HepG2 (cell line): ENCODE results near the gene PSMA2. TPM values are rescaled to one million over a fixed set of nuclear protein-coding genes. Genes with fewer than 3 reads are reported as not detected.

ENCODE experiments used
- ATAC-seq: fragments of 200-7000 bp; cut with Tn5 transposase; 3 replicates; pipeline ENCODE4 v1.9.1; 2020; ENCODE audit warnings: mild to moderate bottlenecking, moderate library complexity
- BruUV-seq: library from RNA; stranded (reverse); fragments of 400-500 nt; replicated peaks from 2 replicates; lab custom pipeline; 2021; lab: Mats Ljungman, UMichigan
- CTCF ChIA-PET: fragments of 300-600 bp; formaldehyde crosslinking; extraction: SDS; loops from one replicate; lab custom pipeline; 2021; ENCODE audit warnings: low total read pairs, inconsistent platforms, low intra/inter-chr PET ratio; lab: Yijun Ruan, JAX
- POLR2A ChIA-PET: fragments of 350-600 bp; sonication (Branson Sonifier 250); formaldehyde crosslinking; loops from one replicate; lab custom pipeline; 2020; ENCODE audit warnings: antibody characterized with exemption, inconsistent platforms; lab: Yijun Ruan, JAX
- DNase-seq: peaks from one replicate; pipeline ENCODE4 v3.0.0-alpha.2; 2015; ENCODE audit warnings: low spot score
- FAIRE-seq: peaks from 3 replicates; lab custom pipeline; 2011; peaks lifted over from hg19 to GRCh38; lab: Jason Lieb, UNC
- H2AFZ ChIP-seq: one replicate; pipeline ENCODE4 v1.6.1; 2011; ENCODE audit warnings: low read length, inconsistent platforms
- H3K27ac ChIP-seq: fragments of 300-600 bp; 3 replicates; pipeline ENCODE4 v1.8.0; 2011; ENCODE audit warnings: mixed run types, mild to moderate bottlenecking, mixed read lengths, low read length, inconsistent platforms; ENCODE audit not compliant: insufficient read depth; ENCODE audit errors: extremely low read length
- H3K27me3 ChIP-seq, 2 experiments: fragments of 200-600 bp in 1 of 2; 2 replicates in 1 of 2; 3 replicates in 1 of 2; pipeline versions ENCODE4 v1.6.0 to v1.8.0; 2011; ENCODE audit warnings: low read length in 2 of 2, mild to moderate bottlenecking in 2 of 2, moderate library complexity in 2 of 2, inconsistent platforms in 1 of 2; ENCODE audit not compliant: insufficient read depth in 2 of 2, control insufficient read depth in 1 of 2
- H3K36me3 ChIP-seq, 2 experiments: fragments of 200-600 bp in 1 of 2; replicated peaks in 1 of 2; 2 replicates in 1 of 2; 3 replicates in 1 of 2; pipeline versions ENCODE4 v1.5.1 to v1.8.0; 2011; ENCODE audit warnings: low read length in 2 of 2, inconsistent platforms in 1 of 2; ENCODE audit not compliant: insufficient read depth in 2 of 2, control insufficient read depth in 1 of 2
- H3K4me1 ChIP-seq: 2 replicates; pipeline ENCODE4 v1.5.1; 2012; ENCODE audit warnings: low read length, inconsistent platforms; ENCODE audit not compliant: insufficient read depth
- H3K4me2 ChIP-seq: 2 replicates; pipeline ENCODE4 v1.6.0; 2011; ENCODE audit warnings: low read depth, low read length, inconsistent platforms
- H3K4me3 ChIP-seq, 3 experiments: fragments of 200-600 bp in 1 of 3; sonication (generic), shearing (Covaris generic) in 1 of 3; replicated peaks in 1 of 3; 2 replicates each; pipeline ENCODE4 v1.5.1; 2011 to 2016; ENCODE audit warnings: low read length in 3 of 3, inconsistent platforms in 2 of 3, low read depth in 2 of 3, mild to moderate bottlenecking in 2 of 3, control low read depth in 1 of 3, mixed read lengths in 1 of 3; ENCODE audit not compliant: insufficient read depth in 1 of 3
- H3K79me2 ChIP-seq: one replicate; pipeline ENCODE4 v1.6.1; 2011; ENCODE audit warnings: low read length, inconsistent platforms; ENCODE audit not compliant: insufficient read depth
- H3K9ac ChIP-seq: 2 replicates; pipeline ENCODE4 v1.6.0; 2011; ENCODE audit warnings: mild to moderate bottlenecking, low read depth, low read length, inconsistent platforms; ENCODE audit not compliant: insufficient read depth
- H3K9me3 ChIP-seq: 2 replicates; pipeline ENCODE4 v1.5.1; 2012; ENCODE audit warnings: mild to moderate bottlenecking, low read length
- H4K20me1 ChIP-seq: 2 replicates; pipeline ENCODE4 v1.6.0; 2011; ENCODE audit warnings: inconsistent platforms, mild to moderate bottlenecking, low read length, moderate library complexity; ENCODE audit not compliant: insufficient read depth
- ETV5 ChIP-seq: IDR thresholded peaks from 2 replicates; pipeline ENCODE4 v1.6.1; 2018; ENCODE audit warnings: missing biosample characterization, missing genetic modification reagents, inconsistent platforms, borderline replicate concordance
- FOXA1 ChIP-seq, 2 experiments: fragments of 450-650 bp in 1 of 2; sonication (generic) in 1 of 2; formaldehyde crosslinking in 1 of 2; IDR thresholded peaks; 2 replicates each; pipeline versions ENCODE4 v1.4.0 to v1.6.1; 2016 to 2020; ENCODE audit warnings: missing genetic modification reagents in 1 of 2
- GABPB1 ChIP-seq: IDR thresholded peaks from 2 replicates; pipeline ENCODE4 v1.6.1; 2016; ENCODE audit warnings: mild to moderate bottlenecking, missing genetic modification reagents, moderate library complexity, missing compliant biosample characterization
- HNRNPK ChIP-seq: fragments of 200-400 bp; formaldehyde crosslinking; IDR thresholded peaks from 2 replicates; pipeline ENCODE4 v1.6.1; 2018; ENCODE audit warnings: low read length, low read depth, moderate library complexity, mild to moderate bottlenecking; ENCODE audit not compliant: poor library complexity, severe bottlenecking
- JUN ChIP-seq: sonication (generic); formaldehyde crosslinking; IDR thresholded peaks from 2 replicates; pipeline ENCODE4 v1.4.0; 2020; ENCODE audit warnings: mild to moderate bottlenecking, missing genetic modification reagents
- PCBP1 ChIP-seq: fragments of 200-400 bp; formaldehyde crosslinking; IDR thresholded peaks from 2 replicates; pipeline ENCODE4 v1.6.1; 2017; ENCODE audit warnings: mild to moderate bottlenecking, low read depth, low read length, borderline replicate concordance
- PHF8 ChIP-seq: sonication (generic); formaldehyde crosslinking; IDR thresholded peaks from 2 replicates; pipeline ENCODE4 v1.5.0; 2020; ENCODE audit warnings: missing genetic modification reagents
- TGIF2 ChIP-seq: IDR thresholded peaks from 2 replicates; pipeline ENCODE4 v1.6.1; 2016; ENCODE audit warnings: control low read depth, missing compliant biosample characterization
- ZBTB38 ChIP-seq: sonication (generic); formaldehyde crosslinking; IDR thresholded peaks from 2 replicates; pipeline ENCODE4 v1.5.1; 2020; ENCODE audit warnings: mild to moderate bottlenecking, missing genetic modification reagents
- ZNF138 ChIP-seq: sonication (generic); formaldehyde crosslinking; IDR thresholded peaks from 2 replicates; pipeline ENCODE4 v1.5.0; 2020; ENCODE audit warnings: mild to moderate bottlenecking, low read depth, missing genetic modification reagents
- ZNF329 ChIP-seq: sonication (generic); formaldehyde crosslinking; IDR thresholded peaks from 2 replicates; pipeline ENCODE4 v1.9.0; 2021; ENCODE audit warnings: low read depth, mild to moderate bottlenecking, missing genetic modification reagents
- ZNF446 ChIP-seq: sonication (generic); formaldehyde crosslinking; IDR thresholded peaks from 2 replicates; pipeline ENCODE4 v1.5.0; 2020; ENCODE audit warnings: mild to moderate bottlenecking, missing genetic modification reagents
- ZNF569 ChIP-seq: sonication (generic); formaldehyde crosslinking; IDR thresholded peaks from 2 replicates; pipeline ENCODE4 v1.5.0; 2020; ENCODE audit warnings: mild to moderate bottlenecking, missing genetic modification reagents, moderate library complexity, borderline replicate concordance
- ZNF703 ChIP-seq: sonication (generic); formaldehyde crosslinking; IDR thresholded peaks from 2 replicates; pipeline ENCODE4 v1.5.1; 2020; ENCODE audit warnings: missing genetic modification reagents, mild to moderate bottlenecking, moderate library complexity, borderline replicate concordance
- WGBS: methylation state at CpG from one replicate; pipeline ENCODE4 v1.1.6; 2017; ENCODE audit warnings: low lambda C conversion rate; 5-methylcytosine and 5-hydroxymethylcytosine counted together
- in situ Hi-C: cut with HindIII; loops from 2 replicates; pipeline ENCODE4 v1.10.0; 2017; ENCODE audit warnings: low pct_unique_long_range_greater_than_20kb; ENCODE audit not compliant: extremely low pct_ligation_motif_present
- intact Hi-C: fragments of 100-400 bp; cut with micrococcal nuclease; formaldehyde crosslinking; loops from one replicate; pipeline ENCODE4 v1.10.0; 2022; ENCODE audit not compliant: unreplicated experiment
- polyA plus RNA-seq, 8 experiments: library from polyadenylated mRNA; depleted of rRNA in 3 of 8; stranded (reverse) in 7 of 8; unstranded in 1 of 8; fragments of >200 nt; fragmentation: Illumina TruSeq in 4 of 8; extraction: Trizol in 4 of 8; gene quantifications; 2 replicates each; pipeline versions ENCODE4 v1.2.1 to v1.2.3, GENCODE V29; 2011 to 2016; ENCODE audit warnings: low read depth in 4 of 8, missing spikeins in 1 of 8, mixed read lengths in 1 of 8; ENCODE audit not compliant: insufficient read depth in 1 of 8
- total RNA-seq, 5 experiments: library from RNA; depleted of rRNA; stranded (reverse); fragments of >200 nt; fragmentation: Illumina TruSeq; extraction: Trizol; gene quantifications; 2 replicates each; pipeline ENCODE4 v1.2.3, GENCODE V29; 2016; ENCODE audit warnings: low read depth in 1 of 5
- TF ChIP-seq, protein P1 (sequence below): sonication (generic); formaldehyde crosslinking; IDR thresholded peaks from 2 replicates; pipeline ENCODE4 v1.8.1; 2023; ENCODE audit warnings: mild to moderate bottlenecking, inconsistent platforms, moderate library complexity, missing genetic modification reagents, borderline replicate concordance
- TF ChIP-seq, protein P2 (sequence below): sonication (generic); formaldehyde crosslinking; IDR thresholded peaks from 2 replicates; pipeline ENCODE4 v1.8.0; 2022; ENCODE audit warnings: mild to moderate bottlenecking, missing genetic modification reagents, moderate library complexity
- TF ChIP-seq, protein P3 (sequence below): sonication (generic); formaldehyde crosslinking; IDR thresholded peaks from 2 replicates; pipeline ENCODE4 v1.4.0; 2020; ENCODE audit warnings: missing genetic modification reagents, borderline replicate concordance
- TF ChIP-seq, protein P4 (sequence below): IDR thresholded peaks from 2 replicates; pipeline ENCODE4 v1.6.1; 2016; ENCODE audit warnings: missing compliant biosample characterization, missing genetic modification reagents, borderline replicate concordance

Gene PSMA2
- total and polyA plus RNA-seq, 2 of the 13 experiments (the other 11 are each of a cell fraction or from before 2014, with no cell fraction given), result 125 to 266 TPM

DNA sequence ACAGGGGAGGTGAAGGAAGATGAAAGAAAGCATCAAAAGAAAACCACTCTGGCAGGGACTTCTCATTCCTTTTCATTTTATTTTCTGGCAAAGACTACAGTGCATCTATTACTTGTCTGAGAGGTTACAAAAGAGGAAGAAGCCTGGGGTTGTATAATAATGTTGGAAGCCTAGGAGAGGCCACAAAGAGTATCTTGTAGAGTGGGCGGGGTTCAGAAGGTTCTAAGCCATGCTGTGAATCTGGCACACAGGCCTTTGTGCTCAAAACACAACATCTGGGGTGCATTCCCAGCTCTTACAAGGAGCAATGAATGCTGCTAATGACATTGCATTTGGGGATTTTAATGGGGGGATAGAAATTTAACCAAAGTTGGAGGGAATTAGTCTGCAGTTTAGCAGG lies 49.6 kb upstream of the PSMA2 start:
- intact Hi-C loops, result no loop called here
- no peak overlapping the region for H2AFZ ChIP-seq
- no peak overlapping the region for H3K4me3 ChIP-seq
- 53% methylated on average over 1 of the region's 1 CpG for WGBS
- H3K9me3 ChIP-seq, result peaks cover 5% of the 10 kb centered on the region; the same call in 1 of the 2 replicates
- no peaks in the 10 kb centered on the region for H3K27me3 ChIP-seq
- no peak for FAIRE-seq
- no peak for DNase-seq
- TF ChIP-seq TGIF2, result no peak
- TF ChIP-seq ZNF703 (CRISPR knock-in tag), result no peak
- TF ChIP-seq, protein P1, sequence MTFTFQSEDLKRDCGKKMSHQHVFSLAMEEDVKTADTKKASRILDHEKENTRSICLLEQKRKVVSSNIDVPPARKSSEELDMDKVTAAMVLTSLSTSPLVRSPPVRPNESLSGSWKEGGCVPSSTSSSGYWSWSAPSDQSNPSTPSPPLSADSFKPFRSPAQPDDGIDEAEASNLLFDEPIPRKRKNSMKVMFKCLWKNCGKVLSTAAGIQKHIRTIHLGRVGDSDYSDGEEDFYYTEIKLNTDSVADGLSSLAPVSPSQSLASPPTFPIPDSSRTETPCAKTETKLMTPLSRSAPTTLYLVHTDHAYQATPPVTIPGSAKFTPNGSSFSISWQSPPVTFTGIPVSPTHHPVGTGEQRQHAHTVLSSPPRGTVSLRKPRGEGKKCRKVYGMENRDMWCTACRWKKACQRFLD (CRISPR knock-in tag), result no peak
- TF ChIP-seq GABPB1 (CRISPR knock-in tag), result no peak
- no peak for TF ChIP-seq FOXA1 (IDR thresholded peaks at IDR 0.05)
- TF ChIP-seq FOXA1 (CRISPR knock-in tag; IDR thresholded peaks at IDR 0.05), result no peak
- TF ChIP-seq ZNF569 (CRISPR knock-in tag), result no peak
- TF ChIP-seq ZNF329 (CRISPR knock-in tag), result no peak
- TF ChIP-seq ETV5 (CRISPR knock-in tag), result no peak
- no peak for TF ChIP-seq ZBTB38 (CRISPR knock-in tag)
- no peak for TF ChIP-seq ZNF138 (CRISPR knock-in tag)
- TF ChIP-seq JUN (CRISPR knock-in tag), result no peak
- TF ChIP-seq, protein P2, sequence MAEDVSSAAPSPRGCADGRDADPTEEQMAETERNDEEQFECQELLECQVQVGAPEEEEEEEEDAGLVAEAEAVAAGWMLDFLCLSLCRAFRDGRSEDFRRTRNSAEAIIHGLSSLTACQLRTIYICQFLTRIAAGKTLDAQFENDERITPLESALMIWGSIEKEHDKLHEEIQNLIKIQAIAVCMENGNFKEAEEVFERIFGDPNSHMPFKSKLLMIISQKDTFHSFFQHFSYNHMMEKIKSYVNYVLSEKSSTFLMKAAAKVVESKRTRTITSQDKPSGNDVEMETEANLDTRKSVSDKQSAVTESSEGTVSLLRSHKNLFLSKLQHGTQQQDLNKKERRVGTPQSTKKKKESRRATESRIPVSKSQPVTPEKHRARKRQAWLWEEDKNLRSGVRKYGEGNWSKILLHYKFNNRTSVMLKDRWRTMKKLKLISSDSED (CRISPR knock-in tag), result no peak
- TF ChIP-seq PHF8 (CRISPR knock-in tag), result no peak
- TF ChIP-seq, protein P3, sequence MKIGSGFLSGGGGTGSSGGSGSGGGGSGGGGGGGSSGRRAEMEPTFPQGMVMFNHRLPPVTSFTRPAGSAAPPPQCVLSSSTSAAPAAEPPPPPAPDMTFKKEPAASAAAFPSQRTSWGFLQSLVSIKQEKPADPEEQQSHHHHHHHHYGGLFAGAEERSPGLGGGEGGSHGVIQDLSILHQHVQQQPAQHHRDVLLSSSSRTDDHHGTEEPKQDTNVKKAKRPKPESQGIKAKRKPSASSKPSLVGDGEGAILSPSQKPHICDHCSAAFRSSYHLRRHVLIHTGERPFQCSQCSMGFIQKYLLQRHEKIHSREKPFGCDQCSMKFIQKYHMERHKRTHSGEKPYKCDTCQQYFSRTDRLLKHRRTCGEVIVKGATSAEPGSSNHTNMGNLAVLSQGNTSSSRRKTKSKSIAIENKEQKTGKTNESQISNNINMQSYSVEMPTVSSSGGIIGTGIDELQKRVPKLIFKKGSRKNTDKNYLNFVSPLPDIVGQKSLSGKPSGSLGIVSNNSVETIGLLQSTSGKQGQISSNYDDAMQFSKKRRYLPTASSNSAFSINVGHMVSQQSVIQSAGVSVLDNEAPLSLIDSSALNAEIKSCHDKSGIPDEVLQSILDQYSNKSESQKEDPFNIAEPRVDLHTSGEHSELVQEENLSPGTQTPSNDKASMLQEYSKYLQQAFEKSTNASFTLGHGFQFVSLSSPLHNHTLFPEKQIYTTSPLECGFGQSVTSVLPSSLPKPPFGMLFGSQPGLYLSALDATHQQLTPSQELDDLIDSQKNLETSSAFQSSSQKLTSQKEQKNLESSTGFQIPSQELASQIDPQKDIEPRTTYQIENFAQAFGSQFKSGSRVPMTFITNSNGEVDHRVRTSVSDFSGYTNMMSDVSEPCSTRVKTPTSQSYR, result no peak
- no peak for TF ChIP-seq ZNF446 (CRISPR knock-in tag)
- TF ChIP-seq, protein P4, sequence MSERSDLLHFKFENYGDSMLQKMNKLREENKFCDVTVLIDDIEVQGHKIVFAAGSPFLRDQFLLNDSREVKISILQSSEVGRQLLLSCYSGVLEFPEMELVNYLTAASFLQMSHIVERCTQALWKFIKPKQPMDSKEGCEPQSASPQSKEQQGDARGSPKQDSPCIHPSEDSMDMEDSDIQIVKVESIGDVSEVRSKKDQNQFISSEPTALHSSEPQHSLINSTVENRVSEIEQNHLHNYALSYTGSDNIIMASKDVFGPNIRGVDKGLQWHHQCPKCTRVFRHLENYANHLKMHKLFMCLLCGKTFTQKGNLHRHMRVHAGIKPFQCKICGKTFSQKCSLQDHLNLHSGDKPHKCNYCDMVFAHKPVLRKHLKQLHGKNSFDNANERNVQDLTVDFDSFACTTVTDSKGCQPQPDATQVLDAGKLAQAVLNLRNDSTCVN (CRISPR knock-in tag), result no peak
- TF ChIP-seq PCBP1, result no peak
- no peak for TF ChIP-seq HNRNPK
- ChIA-PET POLR2A (no interaction called here), CTCF (no interaction called here)
- H3K4me1 ChIP-seq, result peaks cover 22% of the 10 kb centered on the region
- no peaks in the 10 kb centered on the region for H3K36me3 ChIP-seq
- H4K20me1 ChIP-seq, result no peaks in the 10 kb centered on the region
- no TSS peak for BruUV-seq
- in situ Hi-C loops, result no loop called here
- H3K9ac ChIP-seq, result no peak overlapping the region
- H3K79me2 ChIP-seq, result no peaks in the 10 kb centered on the region
- no peak overlapping the region for H3K4me2 ChIP-seq
- ATAC-seq, result no peak
- H3K27ac ChIP-seq, result no peak overlapping the region
